H1 (cell line): ENCODE measurements around the gene PCDH9. TPM values are rescaled to one million over a fixed set of nuclear protein-coding genes. Genes with fewer than 3 reads are reported as not detected.

Experiments used
- CTCF ChIA-PET: fragments of 300-600 bp; sonication (Branson Sonifier 250); formaldehyde crosslinking; loops from one replicate; lab custom pipeline; 2021; ENCODE audit not compliant: partially characterized antibody; lab: Charles Lee
- POLR2A ChIA-PET: fragments of 300-600 bp; sonication (Branson Sonifier 250); formaldehyde crosslinking; loops from one replicate; lab custom pipeline; 2021; ENCODE audit warnings: inconsistent platforms; ENCODE audit not compliant: partially characterized antibody; lab: Charles Lee
- DNase-seq, 2 experiments: peaks; one replicate each; pipeline versions ENCODE4 v3.0.0 to v3.0.0-alpha.2; 2010 to 2022; ENCODE audit warnings: low spot score in 2 of 2, low read depth in 1 of 2, mixed read lengths in 1 of 2
- FAIRE-seq: peaks from 2 replicates; lab custom pipeline; 2011; peaks lifted over from hg19 to GRCh38; lab: Jason Lieb, UNC
- H2AFZ ChIP-seq: 2 replicates; pipeline ENCODE4 v1.8.1; 2012; ENCODE audit warnings: low read length, inconsistent platforms
- H2AK5ac ChIP-seq: 2 replicates; pipeline ENCODE4 v1.6.1; 2013; ENCODE audit warnings: low read depth, low read length
- H2BK120ac ChIP-seq: replicated peaks from 2 replicates; pipeline ENCODE3; 2013; ENCODE audit warnings: low read depth, low read length, inconsistent platforms
- H2BK12ac ChIP-seq: 2 replicates; pipeline ENCODE4 v1.6.1; 2013; ENCODE audit warnings: low read depth, low read length
- H2BK15ac ChIP-seq: 2 replicates; pipeline ENCODE4 v1.6.1; 2013; ENCODE audit warnings: low read length
- H2BK20ac ChIP-seq: 2 replicates; pipeline ENCODE4 v1.6.1; 2013; ENCODE audit warnings: low read length
- H2BK5ac ChIP-seq: 2 replicates; pipeline ENCODE4 v1.6.1; 2013; ENCODE audit warnings: low read depth, low read length
- H3K14ac ChIP-seq: 2 replicates; pipeline ENCODE4 v1.6.1; 2013; ENCODE audit warnings: inconsistent platforms; ENCODE audit not compliant: insufficient read length
- H3K18ac ChIP-seq: 2 replicates; pipeline ENCODE4 v1.6.1; 2013; ENCODE audit warnings: low read length; ENCODE audit errors: extremely low read depth
- H3K23ac ChIP-seq: 2 replicates; pipeline ENCODE4 v1.6.1; 2013; ENCODE audit warnings: inconsistent platforms; ENCODE audit not compliant: insufficient read length
- H3K23me2 ChIP-seq: 2 replicates; pipeline ENCODE4 v1.6.1; 2013; ENCODE audit warnings: low read depth, low read length
- H3K27ac ChIP-seq: 2 replicates; pipeline ENCODE4 v1.6.1; 2011; ENCODE audit warnings: low read depth, low read length, inconsistent platforms
- H3K27me3 ChIP-seq, 4 experiments: replicated peaks in 1 of 4; 1 replicate in 1 of 4; 2 replicates in 3 of 4; pipeline versions ENCODE4 v1.6.1 to v1.8.1; 2011 to 2013; ENCODE audit warnings: low read length in 3 of 4, mild to moderate bottlenecking in 3 of 4, inconsistent platforms in 2 of 4, mixed read lengths in 2 of 4, moderate library complexity in 1 of 4; ENCODE audit not compliant: control insufficient read depth in 3 of 4, insufficient read depth in 3 of 4; ENCODE audit errors: extremely low read depth in 1 of 4
- H3K36me3 ChIP-seq, 4 experiments: 2 replicates each; pipeline versions ENCODE4 v1.6.1 to v1.8.1; 2011 to 2013; ENCODE audit warnings: mild to moderate bottlenecking in 4 of 4, low read length in 3 of 4, moderate library complexity in 2 of 4, control low read depth in 1 of 4, inconsistent platforms in 1 of 4; ENCODE audit not compliant: insufficient read depth in 4 of 4, control insufficient read depth in 2 of 4
- H3K4ac ChIP-seq: replicated peaks from 2 replicates; pipeline ENCODE3; 2013; ENCODE audit warnings: low read length, low read depth, mixed read lengths, inconsistent platforms; ENCODE audit not compliant: insufficient read length
- H3K4me1 ChIP-seq, 4 experiments: replicated peaks in 1 of 4; 1 replicate in 1 of 4; 2 replicates in 3 of 4; pipeline versions ENCODE4 v1.6.1 to v1.8.1; 2011 to 2013; ENCODE audit warnings: low read length in 3 of 4, inconsistent platforms in 2 of 4, mixed read lengths in 1 of 4; ENCODE audit not compliant: insufficient read depth in 4 of 4, control insufficient read depth in 3 of 4
- H3K4me2 ChIP-seq, 2 experiments: 2 replicates each; pipeline versions ENCODE4 v1.6.1 to v1.8.1; 2011 to 2013; ENCODE audit warnings: low read depth in 2 of 2, low read length in 2 of 2, control low read depth in 1 of 2, inconsistent platforms in 1 of 2, mild to moderate bottlenecking in 1 of 2; ENCODE audit not compliant: insufficient read depth in 1 of 2
- H3K4me3 ChIP-seq, 4 experiments: fragments of 200-600, 300-600 bp in 1 of 4; sonication (generic), shearing (Covaris generic), sonication (Bioruptor Twin) in 1 of 4; 2 replicates each; pipeline versions ENCODE4 v1.5.1 to v1.8.1; 2011 to 2016; ENCODE audit warnings: low read length in 4 of 4, low read depth in 3 of 4, control low read depth in 2 of 4, inconsistent platforms in 2 of 4, mild to moderate bottlenecking in 2 of 4, mixed read lengths in 1 of 4, moderate library complexity in 1 of 4; ENCODE audit not compliant: insufficient read depth in 2 of 4; ENCODE audit errors: extremely low read depth in 1 of 4
- H3K56ac ChIP-seq: replicated peaks from 2 replicates; pipeline ENCODE3; 2013; ENCODE audit warnings: low read depth, mild to moderate bottlenecking, mixed read lengths, low read length, inconsistent platforms; ENCODE audit not compliant: insufficient read length
- H3K79me1 ChIP-seq: 2 replicates; pipeline ENCODE4 v1.6.1; 2013; ENCODE audit warnings: low read depth, low read length, control low read depth
- H3K79me2 ChIP-seq, 2 experiments: 2 replicates each; pipeline versions ENCODE4 v1.6.1 to v1.8.1; 2012 to 2013; ENCODE audit warnings: low read length in 2 of 2, mild to moderate bottlenecking in 2 of 2, inconsistent platforms in 1 of 2; ENCODE audit not compliant: insufficient read depth in 2 of 2, control insufficient read depth in 1 of 2
- H3K9ac ChIP-seq, 4 experiments: replicated peaks in 1 of 4; 1 replicate in 1 of 4; 2 replicates in 3 of 4; pipeline versions ENCODE4 v1.6.1 to v1.8.1; 2011 to 2013; ENCODE audit warnings: low read depth in 3 of 4, low read length in 3 of 4, control low read depth in 2 of 4, mild to moderate bottlenecking in 2 of 4, moderate library complexity in 2 of 4, inconsistent platforms in 1 of 4; ENCODE audit errors: extremely low read depth in 1 of 4
- H3K9me3 ChIP-seq, 2 experiments: 2 replicates each; pipeline versions ENCODE4 v1.6.1 to v1.8.1; 2012 to 2013; ENCODE audit warnings: mild to moderate bottlenecking in 2 of 2, moderate library complexity in 2 of 2, control low read depth in 1 of 2, inconsistent platforms in 1 of 2, low read depth in 1 of 2, low read length in 1 of 2, mixed read lengths in 1 of 2; ENCODE audit not compliant: insufficient read depth in 2 of 2
- H4K20me1 ChIP-seq, 2 experiments: replicated peaks in 1 of 2; 2 replicates each; pipeline versions ENCODE3 to v1.8.1; 2011 to 2013; ENCODE audit warnings: inconsistent platforms in 2 of 2, low read length in 2 of 2, mild to moderate bottlenecking in 1 of 2; ENCODE audit not compliant: insufficient read depth in 2 of 2, control insufficient read depth in 1 of 2
- H4K5ac ChIP-seq: 2 replicates; pipeline ENCODE4 v1.6.1; 2013; ENCODE audit warnings: low read length, low read depth, mixed read lengths, inconsistent platforms; ENCODE audit not compliant: insufficient read length
- H4K8ac ChIP-seq: 2 replicates; pipeline ENCODE4 v1.8.0; 2013; ENCODE audit warnings: mild to moderate bottlenecking, moderate library complexity, low read length, inconsistent platforms; ENCODE audit not compliant: insufficient read depth; ENCODE audit errors: extremely low read depth
- H4K91ac ChIP-seq: replicated peaks from 2 replicates; pipeline ENCODE3; 2013; ENCODE audit warnings: low read length, mixed read lengths, inconsistent platforms; ENCODE audit not compliant: insufficient read length
- CEBPB ChIP-seq: IDR thresholded peaks from 2 replicates; pipeline ENCODE4 v1.6.1; 2012; ENCODE audit warnings: low read depth, low read length
- JUN ChIP-seq: IDR thresholded peaks from 2 replicates; pipeline ENCODE4 v1.6.1; 2011; ENCODE audit warnings: low read depth, mild to moderate bottlenecking, improper control_type of control experiment, low read length
- KDM4A ChIP-seq: IDR thresholded peaks from one replicate; pipeline ENCODE4 v1.7.1; 2012; ENCODE audit warnings: low read depth, mild to moderate bottlenecking, moderate library complexity, low read length, inconsistent platforms; ENCODE audit not compliant: severe bottlenecking
- PHF8 ChIP-seq: fragments of 200-600 bp; sonication (generic); conservative IDR thresholded peaks from 2 replicates; pipeline ENCODE4 v1.7.1; 2012; ENCODE audit warnings: low read depth, mild to moderate bottlenecking, inconsistent platforms, low read length, moderate library complexity
- RAD21 ChIP-seq, 2 experiments: IDR thresholded peaks in 1 of 2; conservative IDR thresholded peaks in 1 of 2; 2 replicates each; pipeline ENCODE4 v1.6.1; 2011; ENCODE audit warnings: low read depth in 2 of 2, low read length in 2 of 2, improper control_type of control experiment in 1 of 2, inconsistent platforms in 1 of 2, mild to moderate bottlenecking in 1 of 2, moderate library complexity in 1 of 2
- SP4 ChIP-seq: IDR thresholded peaks from 2 replicates; pipeline ENCODE4 v1.6.1; 2012; ENCODE audit warnings: low read length, inconsistent platforms
- SUZ12 ChIP-seq: fragments of 200-600 bp; sonication (generic); IDR thresholded peaks from 2 replicates; pipeline ENCODE4 v1.6.1; 2012; ENCODE audit warnings: mild to moderate bottlenecking, inconsistent platforms, low read length, moderate library complexity, mixed read lengths
- YY1 ChIP-seq: IDR thresholded peaks from 2 replicates; pipeline ENCODE4 v1.6.1; 2011; ENCODE audit warnings: low read depth, mild to moderate bottlenecking, low read length
- ZNF274 ChIP-seq: IDR thresholded peaks from 2 replicates; pipeline ENCODE4 v1.7.0; 2012; ENCODE audit warnings: low read length, borderline replicate concordance; ENCODE audit errors: extremely low read depth
- WGBS, 2 experiments: shearing (Covaris generic) in 1 of 2; methylation state at CpG; one replicate each; pipeline versions ENCODE4 v1.1.6 to v1.1.7; 2013 to 2015; ENCODE audit warnings: low lambda C conversion rate in 2 of 2, mixed read lengths in 2 of 2, inconsistent platforms in 1 of 2, low coverage in 1 of 2, missing lambda C conversion rate in 1 of 2; ENCODE audit not compliant: insufficient replicate concordance in 2 of 2, insufficient coverage in 1 of 2, insufficient read length in 1 of 2; ENCODE audit errors: extremely low coverage in 1 of 2, missing lambda C conversion rate in 1 of 2; 5-methylcytosine and 5-hydroxymethylcytosine counted together
- polyA plus RNA-seq, 7 experiments: library from polyadenylated mRNA; depleted of rRNA in 3 of 7; stranded (reverse) in 5 of 7; unstranded in 2 of 7; fragments of >200 nt in 5 of 7; fragments of 200-250 nt in 2 of 7; gene quantifications; 1 replicate in 5 of 7; 2 replicates in 1 of 7; 4 replicates in 1 of 7; pipeline versions ENCODE4 v1.2.1 to v1.2.3, GENCODE V29; 2011 to 2013; ENCODE audit warnings: missing spikeins in 2 of 7, mixed read lengths in 2 of 7
- total RNA-seq: library from RNA; stranded (reverse); fragmentation: NEBNext Ultra II Directional; extraction: Animal tissue kit (Norgen Biotek cat#: 25700); gene quantifications from 2 replicates; pipeline ENCODE4 v1.2.1, GENCODE V29; 2021
- TF ChIP-seq, protein P1 (sequence below): IDR thresholded peaks from 2 replicates; pipeline ENCODE4 v1.6.1; 2012; ENCODE audit warnings: low read length, inconsistent platforms

Gene PCDH9
- total and polyA plus RNA-seq, 2 of the 8 experiments (the other 6 are each of a cell fraction or from before 2014, with no cell fraction given) = 0.12 to 0.60 TPM

DNA sequence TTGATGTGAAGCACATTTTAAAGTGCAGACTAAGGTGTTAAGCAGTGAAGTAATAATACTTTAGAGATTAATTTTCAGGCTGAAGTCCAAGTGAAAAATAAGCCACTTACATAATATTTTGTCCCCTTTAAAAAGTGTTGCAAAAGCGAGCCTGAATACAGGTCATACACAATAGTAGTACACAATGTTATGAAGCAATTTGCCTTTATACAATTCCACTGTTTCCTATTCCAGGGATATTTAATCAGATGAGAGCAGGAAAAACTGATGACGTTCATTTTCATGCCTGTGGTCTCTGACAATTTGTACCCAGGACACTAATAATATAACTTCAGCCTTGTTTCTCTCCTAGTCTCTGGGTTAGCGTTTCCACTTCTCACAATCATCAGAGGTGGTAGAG lies 916.7 kb downstream of the PCDH9 start:
- no peak overlapping the region for H3K56ac ChIP-seq
- H3K27me3 ChIP-seq = no peaks in the 10 kb centered on the region
- DNase-seq (no peak), FAIRE-seq (no peak)
- H3K4me3 ChIP-seq = no peak overlapping the region
- TF ChIP-seq, protein P1, sequence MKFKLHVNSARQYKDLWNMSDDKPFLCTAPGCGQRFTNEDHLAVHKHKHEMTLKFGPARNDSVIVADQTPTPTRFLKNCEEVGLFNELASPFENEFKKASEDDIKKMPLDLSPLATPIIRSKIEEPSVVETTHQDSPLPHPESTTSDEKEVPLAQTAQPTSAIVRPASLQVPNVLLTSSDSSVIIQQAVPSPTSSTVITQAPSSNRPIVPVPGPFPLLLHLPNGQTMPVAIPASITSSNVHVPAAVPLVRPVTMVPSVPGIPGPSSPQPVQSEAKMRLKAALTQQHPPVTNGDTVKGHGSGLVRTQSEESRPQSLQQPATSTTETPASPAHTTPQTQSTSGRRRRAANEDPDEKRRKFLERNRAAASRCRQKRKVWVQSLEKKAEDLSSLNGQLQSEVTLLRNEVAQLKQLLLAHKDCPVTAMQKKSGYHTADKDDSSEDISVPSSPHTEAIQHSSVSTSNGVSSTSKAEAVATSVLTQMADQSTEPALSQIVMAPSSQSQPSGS = no peak
- TF ChIP-seq JUN = no peak
- TF ChIP-seq KDM4A = no peak
- TF ChIP-seq YY1 = no peak
- TF ChIP-seq ZNF274 = no peak
- no peak for TF ChIP-seq RAD21 (IDR thresholded peaks at IDR 0.05 in 1 of 2, conservative IDR thresholded peaks at IDR 0.05 in 1 of 2; ENCODE audit: low read depth in 2 of 2, low read length in 2 of 2)
- no peak for TF ChIP-seq CEBPB
- TF ChIP-seq SUZ12 = no peak
- no peak for TF ChIP-seq PHF8
- TF ChIP-seq SP4 = no peak
- WGBS, 2 experiments = 87% methylated on average over 3 of the region's 3 CpGs; no CpG with 5 or more reads in 1 of the 2 experiments
- H2BK12ac ChIP-seq = no peak overlapping the region
- no peaks in the 10 kb centered on the region for H3K79me2 ChIP-seq
- no peak overlapping the region for H2BK5ac ChIP-seq
- no peaks in the 10 kb centered on the region for H4K20me1 ChIP-seq
- no peak overlapping the region for H2BK20ac ChIP-seq
- no peaks in the 10 kb centered on the region for H3K79me1 ChIP-seq
- no peak overlapping the region for H3K18ac ChIP-seq
- H3K4me2 ChIP-seq = no peak overlapping the region
- H4K5ac ChIP-seq = no peak overlapping the region
- H3K9ac ChIP-seq = no peak overlapping the region
- peaks cover 0 to 3% (median 3%) of the 10 kb centered on the region in 4 experiments; a peak in 4 of 7 replicates for H3K4me1 ChIP-seq
- H3K9me3 ChIP-seq = no peaks in the 10 kb centered on the region
- H2AFZ ChIP-seq = no peak overlapping the region
- ChIA-PET POLR2A (no interaction called here), CTCF (no interaction called here)
- H3K23ac ChIP-seq = no peak overlapping the region
- H4K91ac ChIP-seq = no peak overlapping the region
- H3K14ac ChIP-seq = no peak overlapping the region
- no peak overlapping the region for H3K4ac ChIP-seq
- no peak overlapping the region for H2BK15ac ChIP-seq
- no peak overlapping the region for H2AK5ac ChIP-seq
- H2BK120ac ChIP-seq = no peak overlapping the region
- H4K8ac ChIP-seq = no peak overlapping the region
- H3K27ac ChIP-seq = no peak overlapping the region
- H3K36me3 ChIP-seq = no peaks in the 10 kb centered on the region
- H3K23me2 ChIP-seq = no peaks in the 10 kb centered on the region
